IPS-11a (cell line): ENCODE results near the gene PCBD1.
"Not testable (repeated sequence)": the region's sequence is repeated elsewhere in the genome, so short reads cannot be mapped to it uniquely, and the experiment has no call there.

Experiments
- H3K4me3 ChIP-seq: one replicate; pipeline ENCODE4 v1.5.1; 2013; ENCODE audit warnings: low read depth, low read length, control low read depth

Gene PCBD1

GRCh38 chr10:70879207-70879606 is 9.2 kb downstream of the PCBD1 start:
- no peak overlapping the region for H3K4me3 ChIP-seq

GRCh38 chr10:70874061-70874460 is 14.3 kb downstream of the PCBD1 start:
- no peak overlapping the region for H3K4me3 ChIP-seq

GRCh38 chr10:70872291-70872690 is 16.1 kb downstream of the PCBD1 start:
- H3K4me3 ChIP-seq = no peak overlapping the region

- no peak overlapping the region for H3K4me3 ChIP-seq
These were observed 21.9 kb downstream of the PCBD1 start for GRCh38 chr10:70866424-70866823.

DNA sequence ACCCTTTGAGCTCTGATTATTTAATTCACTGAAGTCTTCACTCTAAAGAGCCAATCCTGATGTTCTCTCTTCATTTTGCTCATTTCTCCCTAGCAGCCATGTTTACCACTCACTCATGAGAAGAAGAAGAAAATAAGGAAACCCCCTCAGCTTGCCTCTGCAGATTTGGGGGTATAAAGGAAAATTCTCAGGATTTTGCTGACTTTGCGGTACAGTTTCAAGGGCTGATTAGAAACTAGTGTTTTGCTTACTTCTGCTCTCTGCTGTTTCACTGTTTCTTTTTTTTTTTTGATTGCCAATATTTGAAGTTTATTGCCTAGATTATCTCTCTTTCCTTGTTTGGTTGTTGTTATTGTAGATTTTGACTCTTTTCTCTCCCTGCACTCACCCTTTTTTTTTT is 23.4 kb downstream of the PCBD1 start:
- no peak overlapping the region for H3K4me3 ChIP-seq

DNA sequence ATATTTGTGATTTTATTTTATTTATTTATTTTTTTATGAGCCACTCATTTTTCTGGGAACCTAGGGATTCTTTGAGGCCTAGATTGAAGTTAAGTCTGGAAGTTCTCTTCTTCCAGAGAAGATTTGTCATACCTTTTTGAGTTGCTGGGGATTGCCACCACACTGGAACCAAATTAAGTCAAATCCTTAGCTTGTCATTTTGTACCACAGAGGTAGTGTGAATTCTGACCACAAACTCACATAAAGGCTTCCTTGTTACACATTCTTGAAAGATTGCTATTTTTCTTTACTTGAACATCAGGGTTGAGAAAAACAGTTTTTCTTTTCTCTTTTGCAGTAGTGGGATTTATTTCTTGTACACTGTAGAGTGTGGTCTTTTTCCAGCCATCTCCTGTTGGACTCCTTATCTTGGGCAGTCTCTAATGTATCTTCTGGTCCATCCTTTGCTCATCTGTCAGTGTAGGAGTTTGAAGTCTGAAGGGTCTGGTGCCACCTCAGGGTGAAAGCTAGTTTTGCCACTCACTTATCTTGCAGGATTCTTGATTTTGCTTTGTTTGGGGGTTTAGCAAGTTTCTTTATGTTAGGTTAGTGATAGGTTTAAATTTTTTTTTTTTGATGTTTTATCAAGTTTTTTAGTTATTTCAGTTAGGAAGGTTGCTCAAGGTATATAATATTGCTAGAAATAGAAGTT is 24.8 kb downstream of the PCBD1 start:
- no peak overlapping the region for H3K4me3 ChIP-seq

GRCh38 chr10:70861495-70862197 is 26.7 kb downstream of the PCBD1 start:
- not testable (repeated sequence) for H3K4me3 ChIP-seq

- no peak overlapping the region for H3K4me3 ChIP-seq
These were observed 29.6 kb downstream of the PCBD1 start for GRCh38 chr10:70858759-70859158.

DNA sequence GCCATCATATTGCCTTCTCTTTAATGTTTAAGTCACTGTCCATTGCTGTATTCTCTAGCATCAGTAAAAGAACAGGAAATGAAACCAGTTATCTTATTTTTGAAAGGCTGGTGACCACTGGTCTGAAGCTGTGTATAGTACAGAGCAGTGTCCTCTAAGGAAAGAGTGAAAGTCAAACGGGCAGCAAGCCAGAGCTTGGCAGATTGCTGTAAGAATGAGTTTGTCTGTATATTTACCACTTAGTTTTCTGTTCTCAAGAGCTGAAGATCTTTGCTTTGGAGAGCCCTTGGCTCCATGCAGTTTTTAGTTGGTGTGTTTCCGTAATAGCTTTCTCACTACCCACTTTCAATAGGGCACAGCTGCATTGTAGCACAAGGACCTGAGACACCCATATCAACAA is 31.9 kb downstream of the PCBD1 start:
- H3K4me3 ChIP-seq = no peak overlapping the region

GRCh38 chr10:70853457-70853856 is 34.9 kb downstream of the PCBD1 start:
- no peak overlapping the region for H3K4me3 ChIP-seq

DNA sequence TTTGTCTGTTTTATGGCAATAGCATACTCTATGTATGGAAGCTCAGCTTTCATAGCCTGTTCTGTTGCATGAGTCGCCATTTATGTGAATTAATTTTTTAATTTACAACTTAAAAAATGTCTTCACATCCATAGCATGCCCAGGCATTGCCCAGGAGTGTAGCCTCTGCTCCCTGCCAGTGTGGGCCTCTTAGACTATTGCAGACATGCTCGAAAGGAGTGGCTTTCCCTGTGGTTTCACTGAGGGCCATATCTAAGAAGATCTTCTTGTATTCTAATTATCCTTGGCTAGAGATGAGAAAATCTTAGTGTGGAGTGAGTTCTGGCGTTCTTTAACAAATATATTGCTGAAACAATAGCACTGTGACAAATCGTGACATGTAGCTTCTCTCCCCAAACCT is 35.3 kb downstream of the PCBD1 start:
- no peak overlapping the region for H3K4me3 ChIP-seq

DNA sequence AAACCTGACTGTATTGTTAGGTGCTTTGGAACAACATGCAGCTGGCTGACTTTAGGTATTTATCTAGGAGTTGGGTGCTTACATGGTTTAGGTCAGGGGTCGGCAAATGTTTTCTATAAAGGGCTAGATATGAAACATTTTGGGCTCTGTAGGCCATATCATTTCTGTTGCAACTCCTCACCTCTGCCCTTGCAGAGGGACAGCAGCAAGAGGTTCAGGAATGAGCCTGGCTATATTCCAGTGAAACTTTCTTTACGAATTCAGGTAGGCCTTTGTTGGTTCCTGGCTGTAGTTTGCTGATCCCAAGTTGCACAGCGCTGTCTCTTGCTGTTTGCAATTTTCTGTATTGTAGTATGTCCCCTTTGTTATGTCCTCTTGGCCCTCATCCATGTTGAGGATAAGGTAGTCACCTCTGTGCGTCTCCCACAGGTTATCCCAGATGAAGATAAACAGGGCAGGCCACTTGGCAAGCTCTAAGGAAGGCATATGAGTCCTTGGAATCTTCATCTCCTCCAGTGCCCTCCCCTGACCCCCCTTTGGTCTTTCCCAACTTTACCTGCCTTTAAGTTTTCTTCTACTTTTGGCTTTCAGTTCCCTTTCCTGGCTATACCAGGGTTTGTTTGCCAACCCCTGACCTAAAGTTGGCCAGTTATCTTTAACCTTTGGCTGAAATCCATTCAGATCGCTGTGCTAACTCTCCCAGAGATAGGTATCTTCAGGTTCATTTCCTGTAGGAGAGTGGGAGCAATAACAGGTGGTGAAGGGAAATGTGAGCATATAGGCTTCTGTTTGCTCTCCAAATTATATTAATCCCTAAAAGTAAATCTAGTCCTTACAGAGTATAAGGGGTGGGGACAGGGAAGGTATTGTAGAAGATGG is 36.5 kb downstream of the PCBD1 start:
- no peak overlapping the region for H3K4me3 ChIP-seq

DNA sequence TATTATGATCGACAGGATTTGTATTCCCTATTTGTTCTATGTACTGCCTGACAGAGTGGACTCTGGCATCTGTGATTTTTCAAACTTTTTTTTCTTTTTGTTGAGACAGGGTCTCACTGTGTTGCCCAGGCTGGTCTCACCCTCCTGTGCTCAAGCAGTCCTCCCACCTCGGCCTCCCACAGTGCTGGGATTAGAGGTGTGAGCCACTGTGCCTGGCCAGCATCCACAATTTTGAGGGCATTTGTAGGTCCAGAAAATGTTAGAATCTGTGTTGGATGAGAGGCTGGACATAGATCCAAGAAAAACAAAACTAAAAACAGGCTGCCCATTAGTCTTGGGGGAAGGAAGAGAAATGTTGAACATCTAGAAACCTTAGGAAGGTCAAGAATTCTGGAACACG is 38.3 kb downstream of the PCBD1 start:
- H3K4me3 ChIP-seq = no peak overlapping the region

DNA sequence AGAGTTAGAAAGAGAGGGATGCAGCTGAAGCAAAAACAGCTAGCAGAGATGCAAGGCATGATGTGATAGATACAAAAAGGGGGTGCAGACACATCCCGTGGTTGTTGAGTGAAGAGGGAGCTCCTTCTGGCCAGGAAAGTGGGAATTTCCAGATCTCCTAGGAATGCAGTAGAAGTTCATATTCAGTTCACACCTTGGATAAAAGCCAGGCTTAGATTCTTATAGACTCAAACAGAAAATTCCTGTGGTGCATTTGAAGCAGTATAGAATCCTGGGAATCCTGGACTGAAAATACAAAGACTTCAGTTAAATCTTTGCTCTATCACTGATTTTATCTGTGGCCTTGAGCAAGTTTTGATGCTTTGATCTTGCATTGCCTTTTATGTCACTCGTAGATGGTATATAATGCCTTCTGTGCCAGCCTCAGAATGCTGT is 38.8 kb downstream of the PCBD1 start:
- H3K4me3 ChIP-seq = no peak overlapping the region

DNA sequence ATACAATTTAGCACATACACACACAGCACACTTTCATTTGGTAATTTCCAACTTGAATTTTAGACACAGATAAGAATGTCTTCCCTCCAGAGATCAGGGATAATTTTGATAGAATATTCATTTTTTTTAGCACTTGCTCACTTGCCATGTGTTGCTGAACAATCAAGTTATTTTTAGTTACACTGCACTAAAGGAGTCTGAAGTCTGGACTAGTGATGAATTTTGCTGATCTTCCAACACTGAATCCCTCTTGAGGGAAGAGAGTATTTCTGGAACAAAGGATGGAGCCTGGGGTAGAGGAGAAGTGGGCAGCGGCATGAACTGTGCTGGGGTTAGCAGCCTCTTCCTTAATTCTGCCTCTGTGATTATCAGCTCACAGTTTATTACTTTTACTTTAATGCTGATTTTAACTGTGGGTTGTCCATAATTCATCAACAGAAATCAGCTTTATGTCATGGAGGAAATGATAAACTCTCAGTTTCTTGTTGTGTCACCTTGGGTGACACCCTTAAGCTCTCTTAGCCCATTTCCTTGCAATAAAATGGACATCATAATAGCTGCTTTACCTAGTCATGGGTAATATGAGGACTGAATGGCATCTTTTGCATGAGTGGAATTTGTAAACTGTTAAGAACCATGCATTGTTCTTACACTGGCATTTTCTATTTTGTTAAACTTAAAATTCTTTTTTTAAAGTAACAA is 40.6 kb downstream of the PCBD1 start:
- no peak overlapping the region for H3K4me3 ChIP-seq

DNA sequence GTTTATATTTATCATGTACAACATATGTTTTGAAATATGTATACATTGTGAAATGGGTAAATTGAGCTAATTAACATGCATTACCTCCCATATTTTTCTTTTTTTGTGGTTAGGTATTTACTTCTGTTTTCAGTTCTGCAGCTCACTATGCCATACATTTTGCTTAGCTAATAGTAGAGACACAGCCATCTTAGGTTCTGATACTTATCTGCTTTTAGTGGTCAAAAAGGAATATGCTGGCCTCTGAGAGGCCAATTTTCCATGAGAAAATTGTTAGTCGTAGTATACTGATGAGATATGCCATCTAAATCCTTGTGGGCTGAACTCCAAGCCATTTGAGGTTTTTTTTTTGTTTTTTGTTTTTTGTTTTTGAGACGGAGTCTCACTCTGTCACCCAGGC is 41.6 kb downstream of the PCBD1 start:
- H3K4me3 ChIP-seq = no peak overlapping the region

GRCh38 chr10:70845816-70846215 is 42.5 kb downstream of the PCBD1 start:
- no peak overlapping the region for H3K4me3 ChIP-seq

DNA sequence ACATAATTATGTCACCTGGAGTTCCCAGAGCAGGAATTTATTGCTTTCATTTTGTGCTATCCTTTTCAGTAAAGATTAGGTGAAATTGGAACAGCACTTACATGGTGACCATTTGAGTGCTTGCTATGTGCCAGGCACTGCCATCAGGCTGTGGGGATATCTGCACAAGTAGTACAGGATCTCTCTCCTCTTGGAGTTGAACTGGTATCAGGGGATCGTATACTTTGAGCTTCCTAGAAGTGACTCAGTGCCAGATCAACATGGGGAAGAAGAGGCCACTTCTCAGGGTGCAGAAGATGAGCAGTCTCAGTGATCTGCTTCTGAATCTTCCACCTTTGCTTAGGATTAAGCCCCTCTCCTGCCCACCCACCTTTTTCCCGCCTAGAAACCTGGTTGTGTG is 43.1 kb downstream of the PCBD1 start:
- no peak overlapping the region for H3K4me3 ChIP-seq

DNA sequence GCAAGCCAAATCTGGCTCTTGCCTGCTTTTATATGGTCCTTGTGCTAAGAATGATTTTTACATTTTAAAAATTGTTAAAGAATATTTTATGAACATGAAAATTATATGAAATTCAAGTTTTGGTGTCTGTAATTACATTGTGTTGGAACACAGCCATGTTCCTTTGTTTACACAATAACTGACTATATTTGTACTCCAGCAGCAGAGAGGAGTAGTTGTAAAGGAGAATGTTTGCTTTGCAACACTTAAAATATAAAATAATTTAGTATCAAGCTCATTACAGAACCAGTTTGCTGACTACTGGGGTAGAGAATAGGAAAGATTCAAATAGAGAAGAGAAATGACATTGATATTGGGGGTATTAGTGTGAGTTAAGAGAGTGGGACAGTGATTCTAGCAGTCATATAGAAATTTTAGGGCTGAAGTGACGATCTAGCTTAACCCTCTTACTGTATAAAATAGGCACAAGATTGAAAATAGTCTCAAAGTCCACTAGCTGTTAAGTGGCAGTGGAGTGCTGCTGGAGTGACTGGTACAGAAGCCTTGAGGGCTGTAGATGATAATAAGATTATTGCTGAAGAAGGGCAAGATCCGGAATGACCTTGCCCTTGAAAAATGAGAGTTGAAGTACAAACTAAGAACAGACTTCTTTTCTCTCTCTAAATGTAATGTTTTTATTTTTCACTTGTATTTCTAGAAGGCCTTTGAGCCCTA is 44.4 kb downstream of the PCBD1 start:
- no peak overlapping the region for H3K4me3 ChIP-seq

GRCh38 chr10:70843333-70843732 is 45.0 kb downstream of the PCBD1 start:
- no peak overlapping the region for H3K4me3 ChIP-seq
